OCI-M1 (cell line): ENCODE data around the gene TNNT3.

Experiments
- DNase-seq: peaks from one replicate; lab custom pipeline; 2025; lab: John Stamatoyannopoulos, UW

TNNT3 gene

GRCh38 chr11:1958367-1958766 is 38.9 kb downstream of the TNNT3 start:
- no peak for DNase-seq

- no peak for DNase-seq
Observed at GRCh38 chr11:1959786-1960185, 40.3 kb downstream of the TNNT3 start.

GRCh38 chr11:1963864-1964263 is 44.4 kb downstream of the TNNT3 start:
- DNase-seq, result no peak

- no peak for DNase-seq
Observed at GRCh38 chr11:1964348-1964747, 44.8 kb downstream of the TNNT3 start.

GRCh38 chr11:1964955-1965354 is 45.5 kb downstream of the TNNT3 start:
- DNase-seq, result no peak

GRCh38 chr11:1966531-1966930 is 47.0 kb downstream of the TNNT3 start:
- DNase-seq, result no peak

- DNase-seq, result no peak
Observed at GRCh38 chr11:1967641-1968225, 48.2 kb downstream of the TNNT3 start.

GRCh38 chr11:1968454-1969002 is 49.0 kb downstream of the TNNT3 start:
- DNase-seq, result no peak

- DNase-seq, result no peak
Observed at GRCh38 chr11:1969035-1969434, 49.5 kb downstream of the TNNT3 start.

GRCh38 chr11:1969776-1970175 is 50.3 kb downstream of the TNNT3 start:
- no peak for DNase-seq

GRCh38 chr11:1970956-1971355 is 51.5 kb downstream of the TNNT3 start:
- no peak for DNase-seq

GRCh38 chr11:1975185-1975584 is 55.7 kb downstream of the TNNT3 start:
- DNase-seq, result no peak

- no peak for DNase-seq
Observed at GRCh38 chr11:1978720-1979473, 59.4 kb downstream of the TNNT3 start.

GRCh38 chr11:1979607-1980006 is 60.1 kb downstream of the TNNT3 start:
- no peak for DNase-seq

GRCh38 chr11:1982873-1983600 is 63.5 kb downstream of the TNNT3 start:
- DNase-seq, result no peak

- DNase-seq, result no peak
Observed at GRCh38 chr11:1983601-1983961, 64.1 kb downstream of the TNNT3 start.

- no peak for DNase-seq
Observed at GRCh38 chr11:1987024-1987423, 67.5 kb downstream of the TNNT3 start.

- DNase-seq, result no peak
Observed at GRCh38 chr11:1988174-1988573, 68.7 kb downstream of the TNNT3 start.
